Lower leg skin (tissue), 3 donors: ENCODE results near the gene ANKS1A.

Source experiments
- CTCF ChIP-seq, 3 donors: fragments of 450-650 bp; IDR thresholded peaks; one replicate each; pipeline ENCODE4 v1.5.1; 2016; ENCODE audit warnings: antibody characterized with exemption in 3 of 3, mild to moderate bottlenecking in 3 of 3, moderate library complexity in 2 of 3
- POLR2A ChIP-seq, 2 donors: fragments of 450-650 bp; IDR thresholded peaks; one replicate each; pipeline ENCODE4 v1.6.1; 2016 to 2017; ENCODE audit warnings: antibody characterized with exemption in 2 of 2, mild to moderate bottlenecking in 1 of 2, moderate library complexity in 1 of 2

- TF ChIP-seq CTCF (IDR thresholded peaks at IDR 0.05) (no peak), POLR2A (IDR thresholded peaks at IDR 0.05) (no peak)
Measured at GRCh38 chr6:34930221-34930620, 41.2 kb downstream of the ANKS1A start.
